Liver (tissue), 9 donors: ENCODE measurements around the gene UNG. TPM values are rescaled to one million over a fixed set of nuclear protein-coding genes. Genes with fewer than 3 reads are reported as not detected.

Experiments
- DNase-seq: peaks from one replicate; pipeline ENCODE4 v3.0.0-alpha.2; 2017; ENCODE audit warnings: low spot score
- H3K27ac ChIP-seq, 2 donors: one replicate each; pipeline ENCODE4 v1.7.0; 2013; ENCODE audit warnings: inconsistent platforms in 2 of 2, low read length in 2 of 2, control low read depth in 1 of 2, low read depth in 1 of 2, mild to moderate bottlenecking in 1 of 2
- H3K27me3 ChIP-seq, 4 donors: one replicate each; pipeline versions ENCODE4 v1.6.1 to v1.7.0; 2013; ENCODE audit warnings: low read length in 3 of 4, inconsistent platforms in 1 of 4, mild to moderate bottlenecking in 1 of 4, moderate library complexity in 1 of 4; ENCODE audit not compliant: control insufficient read depth in 4 of 4, insufficient read depth in 4 of 4
- H3K36me3 ChIP-seq, 4 donors: one replicate each; pipeline versions ENCODE4 v1.6.1 to v1.7.0; 2013; ENCODE audit warnings: low read length in 3 of 4, mild to moderate bottlenecking in 3 of 4, low read depth in 1 of 4, moderate library complexity in 1 of 4; ENCODE audit not compliant: control insufficient read depth in 4 of 4, insufficient read depth in 3 of 4
- H3K4me1 ChIP-seq, 4 donors: one replicate each; pipeline versions ENCODE4 v1.6.1 to v1.7.0; 2013; ENCODE audit warnings: low read length in 3 of 4, mild to moderate bottlenecking in 3 of 4, moderate library complexity in 1 of 4; ENCODE audit not compliant: control insufficient read depth in 4 of 4, insufficient read depth in 4 of 4
- H3K4me3 ChIP-seq, 3 donors: one replicate each; pipeline versions ENCODE4 v1.6.1 to v1.7.0; 2013; ENCODE audit warnings: low read length in 3 of 3, control low read depth in 1 of 3, low read depth in 1 of 3, mild to moderate bottlenecking in 1 of 3
- H3K9ac ChIP-seq, 2 donors: one replicate each; pipeline ENCODE4 v1.7.0; 2013; ENCODE audit warnings: low read length in 2 of 2, mild to moderate bottlenecking in 2 of 2, moderate library complexity in 2 of 2, control low read depth in 1 of 2, low read depth in 1 of 2
- H3K9me3 ChIP-seq, 4 donors: one replicate each; pipeline versions ENCODE4 v1.6.1 to v1.7.0; 2013; ENCODE audit warnings: low read length in 3 of 4; ENCODE audit not compliant: control insufficient read depth in 4 of 4
- EGR1 ChIP-seq, 2 donors: IDR thresholded peaks; 2 replicates each; pipeline ENCODE4 v1.6.1; 2016 to 2018; ENCODE audit warnings: antibody characterized with exemption in 2 of 2, low read depth in 2 of 2
- FOXA2 ChIP-seq: IDR thresholded peaks from 2 replicates; pipeline ENCODE4 v1.6.1; 2016; ENCODE audit warnings: antibody characterized with exemption
- GABPA ChIP-seq, 2 donors: IDR thresholded peaks in 1 of 2; conservative IDR thresholded peaks in 1 of 2; 2 replicates each; pipeline ENCODE4 v1.6.1; 2016; ENCODE audit warnings: antibody characterized with exemption in 2 of 2, mild to moderate bottlenecking in 1 of 2, moderate library complexity in 1 of 2
- HNF4A ChIP-seq, 2 donors: conservative IDR thresholded peaks; 2 replicates each; pipeline ENCODE4 v1.6.1; 2016; ENCODE audit warnings: antibody characterized with exemption in 2 of 2, mild to moderate bottlenecking in 2 of 2
- HNF4G ChIP-seq: IDR thresholded peaks from 2 replicates; pipeline ENCODE4 v1.6.1; 2016; ENCODE audit warnings: antibody characterized with exemption
- JUND ChIP-seq, 2 donors: IDR thresholded peaks; 2 replicates each; pipeline ENCODE4 v1.6.1; 2016; ENCODE audit warnings: antibody characterized with exemption in 2 of 2
- RAD21 ChIP-seq, 2 donors: IDR thresholded peaks; 2 replicates each; pipeline ENCODE4 v1.6.1; 2016; ENCODE audit warnings: antibody characterized with exemption in 2 of 2, mild to moderate bottlenecking in 2 of 2
- RXRA ChIP-seq, 2 donors: IDR thresholded peaks; 2 replicates each; pipeline ENCODE4 v1.6.1; 2017 to 2018; ENCODE audit warnings: antibody characterized with exemption in 2 of 2, mild to moderate bottlenecking in 1 of 2
- SP1 ChIP-seq: IDR thresholded peaks from 2 replicates; pipeline ENCODE4 v1.6.1; 2018; ENCODE audit warnings: antibody characterized with exemption, mild to moderate bottlenecking
- TAF1 ChIP-seq: conservative IDR thresholded peaks from 2 replicates; pipeline ENCODE4 v1.6.1; 2016; ENCODE audit warnings: antibody characterized with exemption, mild to moderate bottlenecking
- YY1 ChIP-seq: IDR thresholded peaks from 2 replicates; pipeline ENCODE4 v1.6.1; 2016; ENCODE audit warnings: antibody characterized with exemption, mild to moderate bottlenecking
- ZBTB33 ChIP-seq: IDR thresholded peaks from 2 replicates; pipeline ENCODE4 v1.6.1; 2016; ENCODE audit warnings: antibody characterized with exemption
- WGBS: extraction: QIAGEN DNeasy Blood & Tissue Kit; methylation state at CpG from one replicate; pipeline ENCODE4 v1.1.7; 2013; 5-methylcytosine and 5-hydroxymethylcytosine counted together
- polyA plus RNA-seq, 2 donors: library from polyadenylated mRNA; stranded (reverse) in 1 of 2; unstranded in 1 of 2; fragments of 200-250 nt in 1 of 2; fragments of >200 nt in 1 of 2; fragmentation: Nextera tagmentation in 1 of 2; extraction: Ambion mirVana in 1 of 2; gene quantifications; one replicate each; pipeline versions ENCODE4 v1.2.1 to v1.2.3, GENCODE V29; 2013 to 2015
- total RNA-seq, 2 donors: library from RNA; depleted of rRNA; stranded (reverse); fragments of >200 nt; gene quantifications; one replicate each; pipeline ENCODE4 v1.2.3, GENCODE V29; 2014
- TF ChIP-seq, protein P1 (sequence below): IDR thresholded peaks from 2 replicates; pipeline ENCODE4 v1.6.1; 2016; ENCODE audit warnings: antibody characterized with exemption, mild to moderate bottlenecking
- TF ChIP-seq, protein P2 (sequence below): IDR thresholded peaks from 2 replicates; pipeline ENCODE4 v1.6.1; 2016; ENCODE audit warnings: antibody characterized with exemption
- TF ChIP-seq, protein P3 (sequence below): IDR thresholded peaks from 2 replicates; pipeline ENCODE4 v1.6.1; 2016; ENCODE audit warnings: antibody characterized with exemption
- donor health status: healthy.
- donor health status: healthy.
- donor health status: healthy.
- donor health status: healthy.
- donor health status: healthy.

Gene UNG
- total and polyA plus RNA-seq, 4 donors: 9.4 to 22.1 (median 14.9) TPM

GRCh38 chr12:109054520-109054919 lies 42.9 kb upstream of the UNG start:
- TF ChIP-seq EGR1 (IDR thresholded peaks at IDR 0.05; ENCODE audit: low read depth in 2 of 2): no peak
- no peak for TF ChIP-seq FOXA2
- TF ChIP-seq HNF4A (conservative IDR thresholded peaks at IDR 0.05): no peak
- TF ChIP-seq RXRA (IDR thresholded peaks at IDR 0.05): peak in 1 of 2 donors; percentile 14
- TF ChIP-seq, protein P1, sequence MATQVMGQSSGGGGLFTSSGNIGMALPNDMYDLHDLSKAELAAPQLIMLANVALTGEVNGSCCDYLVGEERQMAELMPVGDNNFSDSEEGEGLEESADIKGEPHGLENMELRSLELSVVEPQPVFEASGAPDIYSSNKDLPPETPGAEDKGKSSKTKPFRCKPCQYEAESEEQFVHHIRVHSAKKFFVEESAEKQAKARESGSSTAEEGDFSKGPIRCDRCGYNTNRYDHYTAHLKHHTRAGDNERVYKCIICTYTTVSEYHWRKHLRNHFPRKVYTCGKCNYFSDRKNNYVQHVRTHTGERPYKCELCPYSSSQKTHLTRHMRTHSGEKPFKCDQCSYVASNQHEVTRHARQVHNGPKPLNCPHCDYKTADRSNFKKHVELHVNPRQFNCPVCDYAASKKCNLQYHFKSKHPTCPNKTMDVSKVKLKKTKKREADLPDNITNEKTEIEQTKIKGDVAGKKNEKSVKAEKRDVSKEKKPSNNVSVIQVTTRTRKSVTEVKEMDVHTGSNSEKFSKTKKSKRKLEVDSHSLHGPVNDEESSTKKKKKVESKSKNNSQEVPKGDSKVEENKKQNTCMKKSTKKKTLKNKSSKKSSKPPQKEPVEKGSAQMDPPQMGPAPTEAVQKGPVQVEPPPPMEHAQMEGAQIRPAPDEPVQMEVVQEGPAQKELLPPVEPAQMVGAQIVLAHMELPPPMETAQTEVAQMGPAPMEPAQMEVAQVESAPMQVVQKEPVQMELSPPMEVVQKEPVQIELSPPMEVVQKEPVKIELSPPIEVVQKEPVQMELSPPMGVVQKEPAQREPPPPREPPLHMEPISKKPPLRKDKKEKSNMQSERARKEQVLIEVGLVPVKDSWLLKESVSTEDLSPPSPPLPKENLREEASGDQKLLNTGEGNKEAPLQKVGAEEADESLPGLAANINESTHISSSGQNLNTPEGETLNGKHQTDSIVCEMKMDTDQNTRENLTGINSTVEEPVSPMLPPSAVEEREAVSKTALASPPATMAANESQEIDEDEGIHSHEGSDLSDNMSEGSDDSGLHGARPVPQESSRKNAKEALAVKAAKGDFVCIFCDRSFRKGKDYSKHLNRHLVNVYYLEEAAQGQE: no peak
- no peak for TF ChIP-seq GABPA (IDR thresholded peaks at IDR 0.05 in 1 of 2, conservative IDR thresholded peaks at IDR 0.05 in 1 of 2)
- Histone ChIP-seq H3K27ac (peak overlapping the region; percentile 2 to 92), H3K4me3 (no peak overlapping the region)

DNA sequence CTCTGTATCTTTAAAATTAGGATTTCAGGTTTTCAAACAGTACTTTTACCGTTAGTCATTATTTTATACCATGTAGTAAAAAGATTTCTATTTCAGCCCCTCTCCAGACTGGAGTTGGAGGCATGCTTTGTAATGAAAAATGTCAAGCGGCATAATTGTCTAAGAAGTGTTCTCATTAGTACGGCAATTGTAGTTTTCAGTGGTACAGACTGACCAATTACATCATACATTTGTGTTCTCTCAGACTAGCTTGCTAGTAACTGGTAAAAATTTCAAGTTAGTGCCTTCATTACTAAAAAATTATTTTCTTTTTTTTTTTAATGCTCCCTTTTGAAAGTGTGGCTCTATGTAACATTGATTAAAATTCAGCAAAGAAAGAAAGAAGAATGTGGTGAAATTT lies 40.5 kb upstream of the UNG start:
- TF ChIP-seq FOXA2: no peak
- TF ChIP-seq JUND (IDR thresholded peaks at IDR 0.05): no peak
- TF ChIP-seq SP1: no peak
- TF ChIP-seq RAD21 (IDR thresholded peaks at IDR 0.05): no peak
- TF ChIP-seq GABPA (IDR thresholded peaks at IDR 0.05 in 1 of 2, conservative IDR thresholded peaks at IDR 0.05 in 1 of 2): no peak
- TF ChIP-seq, protein P2, sequence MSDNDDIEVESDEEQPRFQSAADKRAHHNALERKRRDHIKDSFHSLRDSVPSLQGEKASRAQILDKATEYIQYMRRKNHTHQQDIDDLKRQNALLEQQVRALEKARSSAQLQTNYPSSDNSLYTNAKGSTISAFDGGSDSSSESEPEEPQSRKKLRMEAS: no peak
- TF ChIP-seq, protein P1: no peak
- TF ChIP-seq ZBTB33: no peak
- no peak for TF ChIP-seq HNF4G
- TF ChIP-seq, protein P3, sequence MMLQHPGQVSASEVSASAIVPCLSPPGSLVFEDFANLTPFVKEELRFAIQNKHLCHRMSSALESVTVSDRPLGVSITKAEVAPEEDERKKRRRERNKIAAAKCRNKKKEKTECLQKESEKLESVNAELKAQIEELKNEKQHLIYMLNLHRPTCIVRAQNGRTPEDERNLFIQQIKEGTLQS: no peak
- TF ChIP-seq YY1: no peak
- no peak for TF ChIP-seq TAF1
- TF ChIP-seq HNF4A (conservative IDR thresholded peaks at IDR 0.05): no peak
- WGBS: 69% methylated on average over 3 of the region's 3 CpGs

More at GRCh38 chr12:109054520-109054919, 42.9 kb upstream of the UNG start:
- no peaks in the 10 kb centered on the region for H3K36me3 ChIP-seq
- no peak for DNase-seq
- no peaks in the 10 kb centered on the region for H3K27me3 ChIP-seq
- no peaks in the 10 kb centered on the region for H3K9me3 ChIP-seq
- H3K4me1 ChIP-seq: peaks cover 2 to 58% (median 31%) of the 10 kb centered on the region in 4 donors
- no peak overlapping the region for H3K9ac ChIP-seq

More for the DNA sequence above, 40.5 kb upstream of the UNG start:
- Histone ChIP-seq H3K27me3 (no peaks in the 10 kb centered on the region), H3K4me3 (no peak overlapping the region), H3K4me1 (peaks cover 2 to 60% (median 29%) of the 10 kb centered on the region in 4 donors), H3K36me3 (peaks cover 0 to 4% (median 2%) of the 10 kb centered on the region in 4 donors), H3K27ac (no peak overlapping the region), H3K9ac (no peak overlapping the region), H3K9me3 (no peaks in the 10 kb centered on the region)
- DNase-seq: no peak
